GM13976 (cell line): ENCODE data around the gene ZNF283.

Experiments used
- DNase-seq: peaks from one replicate; pipeline ENCODE4 v3.0.0; 2012; ENCODE audit warnings: low spot score
- in situ Hi-C: fragments of 300-500 bp; cut with MboI; formaldehyde crosslinking; loops from one replicate; pipeline ENCODE4 v1.12.0; 2022; ENCODE audit warnings: low sequenced_read_pairs, mixed read lengths, inconsistent platforms; ENCODE audit not compliant: unreplicated experiment
- TF ChIP-seq, protein P1 (sequence below): IDR thresholded peaks from 2 replicates; pipeline ENCODE4 v1.5.1; 2012; ENCODE audit warnings: borderline replicate concordance, mild to moderate bottlenecking; ENCODE audit not compliant: insufficient read depth; ENCODE audit errors: extremely low read depth, missing control alignments, control extremely low read depth

ZNF283 gene

DNA sequence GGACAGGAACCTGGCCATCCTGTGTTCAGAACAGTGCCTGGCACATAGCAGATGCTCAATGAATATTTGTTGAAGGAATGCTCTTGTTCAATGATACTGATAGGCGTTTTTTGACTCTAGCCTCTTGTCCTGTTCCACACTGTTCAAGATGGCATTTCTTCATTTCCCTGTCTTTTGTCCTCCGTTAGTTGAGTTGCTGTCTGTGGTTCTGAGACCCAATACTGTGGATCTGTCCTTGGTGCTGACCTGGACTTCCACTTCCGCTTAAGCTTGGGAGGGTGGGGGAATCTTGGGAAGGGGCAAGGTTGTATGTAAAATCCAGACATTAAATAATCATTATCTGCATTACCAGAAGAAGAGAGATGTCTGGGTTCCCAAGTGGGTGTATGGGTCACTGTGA lies 38.1 kb upstream of the ZNF283 start:
- no peak for DNase-seq
- in situ Hi-C loops: no loop called here
- TF ChIP-seq, protein P1, sequence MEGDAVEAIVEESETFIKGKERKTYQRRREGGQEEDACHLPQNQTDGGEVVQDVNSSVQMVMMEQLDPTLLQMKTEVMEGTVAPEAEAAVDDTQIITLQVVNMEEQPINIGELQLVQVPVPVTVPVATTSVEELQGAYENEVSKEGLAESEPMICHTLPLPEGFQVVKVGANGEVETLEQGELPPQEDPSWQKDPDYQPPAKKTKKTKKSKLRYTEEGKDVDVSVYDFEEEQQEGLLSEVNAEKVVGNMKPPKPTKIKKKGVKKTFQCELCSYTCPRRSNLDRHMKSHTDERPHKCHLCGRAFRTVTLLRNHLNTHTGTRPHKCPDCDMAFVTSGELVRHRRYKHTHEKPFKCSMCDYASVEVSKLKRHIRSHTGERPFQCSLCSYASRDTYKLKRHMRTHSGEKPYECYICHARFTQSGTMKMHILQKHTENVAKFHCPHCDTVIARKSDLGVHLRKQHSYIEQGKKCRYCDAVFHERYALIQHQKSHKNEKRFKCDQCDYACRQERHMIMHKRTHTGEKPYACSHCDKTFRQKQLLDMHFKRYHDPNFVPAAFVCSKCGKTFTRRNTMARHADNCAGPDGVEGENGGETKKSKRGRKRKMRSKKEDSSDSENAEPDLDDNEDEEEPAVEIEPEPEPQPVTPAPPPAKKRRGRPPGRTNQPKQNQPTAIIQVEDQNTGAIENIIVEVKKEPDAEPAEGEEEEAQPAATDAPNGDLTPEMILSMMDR: no peak

DNA sequence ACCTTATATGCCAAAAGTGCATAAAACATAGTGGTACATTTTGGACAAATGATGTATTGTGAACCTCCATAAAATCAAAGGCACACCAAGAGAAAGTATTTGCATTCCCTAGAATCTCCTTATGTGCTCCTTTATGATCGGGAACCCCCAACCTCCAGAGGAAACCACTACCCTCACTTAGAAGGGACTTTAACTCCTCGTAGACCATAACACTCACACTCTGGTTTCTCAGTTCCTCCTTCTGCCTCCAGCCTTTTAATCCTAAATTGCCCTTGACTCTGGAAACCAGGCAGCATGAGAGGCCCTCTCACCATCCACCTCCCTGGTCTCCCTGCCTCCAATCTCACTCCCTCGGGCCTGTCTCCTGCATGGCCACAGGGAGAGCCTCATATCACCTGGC lies 36.5 kb upstream of the ZNF283 start:
- TF ChIP-seq, protein P1: no peak
- in situ Hi-C loops: no loop called here
- DNase-seq: peak; percentile 40

DNA sequence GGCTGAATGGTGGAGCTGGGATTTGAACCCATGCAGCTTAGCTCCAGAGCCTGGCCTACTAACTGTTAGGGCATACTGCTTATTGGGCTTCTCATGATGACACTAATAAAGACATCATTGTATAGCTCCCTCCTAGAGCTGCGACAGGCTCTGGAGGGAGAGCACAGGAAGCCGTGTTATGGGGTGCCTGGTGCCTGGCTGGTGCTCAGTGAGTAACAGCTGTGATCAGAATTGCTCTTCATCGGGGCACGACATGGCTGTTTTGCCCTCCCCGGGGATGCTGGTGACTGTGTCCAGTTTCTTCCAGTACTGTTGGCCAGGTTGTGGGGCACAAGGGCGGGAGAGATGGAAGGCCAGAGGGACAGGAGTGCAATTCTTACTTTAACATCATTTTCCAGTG lies 30.0 kb upstream of the ZNF283 start:
- in situ Hi-C loops: no loop called here
- TF ChIP-seq, protein P1: no peak
- DNase-seq: no peak

DNA sequence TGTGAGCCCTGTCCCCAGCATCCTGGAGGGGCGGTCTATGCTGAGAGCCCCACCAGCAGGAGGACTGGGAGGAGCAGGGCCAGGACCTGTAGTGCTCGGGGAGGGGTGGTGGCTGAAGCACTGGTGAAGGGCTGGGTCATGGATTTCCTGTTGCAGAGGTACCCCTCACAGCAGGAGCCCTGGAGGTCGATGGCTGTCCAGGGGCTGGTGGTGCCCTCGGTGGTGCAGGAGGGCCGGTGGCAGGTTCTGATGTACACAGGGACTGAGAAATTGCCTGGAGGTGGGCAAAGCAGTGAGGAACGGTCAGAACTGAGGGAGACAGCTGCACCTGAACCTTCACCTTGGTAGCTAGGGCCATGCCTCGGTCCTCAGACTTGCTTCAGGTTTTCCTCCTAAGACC lies 29.6 kb upstream of the ZNF283 start:
- in situ Hi-C loops: no loop called here
- no peak for DNase-seq
- TF ChIP-seq, protein P1: no peak

DNA sequence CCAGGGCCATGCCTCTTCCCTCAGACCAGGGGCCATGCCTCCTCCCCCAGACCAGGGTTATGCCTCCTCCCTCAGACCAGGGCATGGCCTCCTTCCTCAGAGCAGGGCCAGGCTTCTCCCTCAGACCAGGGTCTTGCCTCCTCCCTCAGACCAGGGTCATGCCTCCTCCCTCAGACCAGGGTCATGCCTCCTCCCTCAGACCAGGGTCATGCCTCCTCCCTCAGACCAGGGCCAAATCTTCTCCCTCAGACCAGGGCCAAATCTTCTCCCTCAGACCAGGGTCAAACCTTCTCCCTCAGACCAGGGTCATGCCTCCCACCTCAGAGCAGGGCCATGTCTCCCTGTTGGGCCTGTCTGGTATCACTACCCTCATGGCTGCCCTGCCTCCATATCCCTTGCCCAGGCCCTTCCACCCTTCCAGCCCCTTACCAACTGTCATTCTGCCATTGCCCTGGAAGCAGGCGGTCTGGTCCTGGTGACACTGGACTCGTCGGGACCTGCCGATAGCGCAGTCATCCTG lies 29.0 kb upstream of the ZNF283 start:
- TF ChIP-seq, protein P1: no peak
- no peak for DNase-seq
- in situ Hi-C loops: no loop called here

DNA sequence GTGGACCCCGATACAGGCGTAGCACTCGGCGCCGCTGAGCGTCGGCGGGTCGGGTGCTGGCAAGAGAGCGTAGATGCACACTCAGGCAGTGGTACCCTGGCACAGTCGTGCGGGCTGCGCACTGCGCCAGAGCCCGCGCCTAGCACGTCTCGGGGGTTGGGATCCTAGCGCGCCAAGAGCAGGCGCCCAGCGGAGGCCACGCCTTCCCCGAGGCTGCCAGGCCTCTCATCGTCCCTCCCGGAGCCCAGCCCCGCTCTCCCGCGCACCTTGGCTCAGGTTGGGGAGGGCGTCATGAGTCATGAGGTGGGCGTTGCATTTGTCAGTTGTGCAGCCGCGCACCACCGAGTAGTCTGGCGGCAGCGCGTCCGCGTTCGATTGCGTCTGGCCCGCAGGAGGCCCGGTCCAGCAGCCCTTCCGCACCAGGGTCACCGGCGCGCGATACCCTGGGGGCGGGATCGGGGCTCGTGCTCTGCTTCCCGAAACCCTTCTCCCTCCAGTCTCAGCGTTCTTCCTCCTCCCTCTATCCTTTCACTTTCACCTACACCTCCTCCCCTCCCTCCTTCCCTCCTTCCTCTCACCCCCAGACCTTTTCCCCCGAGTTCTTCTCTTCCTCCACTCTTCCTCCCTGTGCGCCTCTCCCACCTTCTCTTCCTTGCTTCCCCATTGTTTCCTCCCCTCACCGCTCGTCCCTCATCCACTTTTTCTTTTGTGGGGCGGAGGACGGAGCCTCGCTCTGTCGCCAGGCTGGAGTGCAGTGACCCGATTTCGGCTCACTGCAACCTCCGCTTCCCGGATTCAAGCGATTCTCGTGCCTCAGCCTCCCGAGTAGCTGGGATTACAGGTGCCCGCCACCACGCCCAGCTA lies 28.3 kb upstream of the ZNF283 start:
- DNase-seq: peak; percentile 57
- in situ Hi-C loops: no loop called here
- TF ChIP-seq, protein P1: no peak
